Activated naive CD4-positive, alpha-beta T cell treated with anti-CD3 and anti-CD28 coated beads, Interleukin-2, amount 50 U/mL, for 16 hours (primary cell): ENCODE data around the gene GOSR2.
"Not testable (repeated sequence)": the region's sequence is repeated elsewhere in the genome, so short reads cannot be mapped to it uniquely, and the experiment has no call there.

ENCODE experiments used
- DNase-seq: peaks from one replicate; pipeline ENCODE4 v3.0.0-alpha.2; 2020

The GOSR2 gene

GRCh38 chr17:46894476-46895151, 28.3 kb upstream of the GOSR2 start:
- DNase-seq, result no peak

- DNase-seq, result no peak
Measured at GRCh38 chr17:46895171-46895570, 27.8 kb upstream of the GOSR2 start.

GRCh38 chr17:46896991-46897390, 26.0 kb upstream of the GOSR2 start:
- DNase-seq, result no peak

- DNase-seq, result no peak
Measured at GRCh38 chr17:46898364-46898763, 24.6 kb upstream of the GOSR2 start.

- DNase-seq, result no peak
Measured at GRCh38 chr17:46898860-46899259, 24.1 kb upstream of the GOSR2 start.

GRCh38 chr17:46901291-46901690, 21.7 kb upstream of the GOSR2 start:
- no peak for DNase-seq

GRCh38 chr17:46903762-46904672, 18.9 kb upstream of the GOSR2 start:
- no peak for DNase-seq

GRCh38 chr17:46908068-46908737, 14.8 kb upstream of the GOSR2 start:
- no peak for DNase-seq

- DNase-seq, result no peak
Measured at GRCh38 chr17:46910179-46910927, 12.6 kb upstream of the GOSR2 start.

GRCh38 chr17:46911311-46911710, 11.6 kb upstream of the GOSR2 start:
- no peak for DNase-seq

- DNase-seq, result no peak
Measured at GRCh38 chr17:46915596-46915995, 7.4 kb upstream of the GOSR2 start.

- DNase-seq, result no peak
Measured at GRCh38 chr17:46916211-46916610, 6.7 kb upstream of the GOSR2 start.

- no peak for DNase-seq
Measured at GRCh38 chr17:46916623-46917022, 6.3 kb upstream of the GOSR2 start.

GRCh38 chr17:46917041-46917440, 5.9 kb upstream of the GOSR2 start:
- DNase-seq, result no peak

- no peak for DNase-seq
Measured at GRCh38 chr17:46917516-46917915, 5.4 kb upstream of the GOSR2 start.

- not testable (repeated sequence) for DNase-seq
Measured at GRCh38 chr17:46921962-46922361, 998 bp upstream of the GOSR2 start.

GRCh38 chr17:46922487-46922803, 515 bp upstream of the GOSR2 start:
- no peak for DNase-seq

GRCh38 chr17:46925185-46925868, 2.4 kb downstream of the GOSR2 start:
- no peak for DNase-seq

GRCh38 chr17:46928467-46929261, 5.7 kb downstream of the GOSR2 start:
- DNase-seq, result no peak

- DNase-seq, result no peak
Measured at GRCh38 chr17:46929413-46929812, 6.5 kb downstream of the GOSR2 start.

GRCh38 chr17:46930051-46930450, 7.1 kb downstream of the GOSR2 start:
- DNase-seq, result no peak

GRCh38 chr17:46931596-46931995, 8.6 kb downstream of the GOSR2 start:
- DNase-seq, result no peak
